ENCODE measurements around the gene WFDC5. TPM values are rescaled to one million over a fixed set of nuclear protein-coding genes. Genes with fewer than 3 reads are reported as not detected.
A peak's percentile ranks its signal among the peaks of the same experiment; 100 is the strongest.

Gene WFDC5
- total RNA-seq, 1 experiment from 2014 or later = not detected

- DNase-seq (ENCODE audit: extremely low read depth, low read depth) = no peak
Observed at GRCh38 chr20:45115829-45116228, 855 bp upstream of the WFDC5 start.

- no peak for DNase-seq (ENCODE audit: extremely low read depth, low read depth)
Observed at GRCh38 chr20:45115386-45115774, 406 bp upstream of the WFDC5 start.

DNA sequence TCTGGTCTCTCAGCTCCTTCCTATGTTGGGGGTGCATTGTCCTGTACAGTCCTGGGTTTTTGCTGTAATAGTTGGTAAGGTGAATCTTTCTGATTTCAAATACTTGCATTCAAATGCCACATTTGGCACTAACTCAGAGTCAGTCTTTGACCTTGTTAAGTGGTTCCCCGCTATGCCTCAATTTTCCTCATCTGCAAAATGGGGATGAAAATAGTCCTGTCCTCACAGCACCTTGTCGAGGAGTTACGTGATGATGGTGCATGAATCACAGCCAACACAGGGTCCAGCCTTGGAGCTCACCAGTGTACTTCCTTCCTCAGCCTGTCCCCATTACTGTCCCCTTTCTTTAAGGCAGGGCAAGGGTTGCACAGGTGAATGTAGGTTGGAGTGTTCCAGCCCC, 1.1 kb downstream of the WFDC5 start:
- DNase-seq (ENCODE audit: extremely low read depth, low read depth) = no peak

GRCh38 chr20:45112754-45113153, 2.2 kb downstream of the WFDC5 start:
- no peak for DNase-seq (ENCODE audit: extremely low read depth, low read depth)

DNA sequence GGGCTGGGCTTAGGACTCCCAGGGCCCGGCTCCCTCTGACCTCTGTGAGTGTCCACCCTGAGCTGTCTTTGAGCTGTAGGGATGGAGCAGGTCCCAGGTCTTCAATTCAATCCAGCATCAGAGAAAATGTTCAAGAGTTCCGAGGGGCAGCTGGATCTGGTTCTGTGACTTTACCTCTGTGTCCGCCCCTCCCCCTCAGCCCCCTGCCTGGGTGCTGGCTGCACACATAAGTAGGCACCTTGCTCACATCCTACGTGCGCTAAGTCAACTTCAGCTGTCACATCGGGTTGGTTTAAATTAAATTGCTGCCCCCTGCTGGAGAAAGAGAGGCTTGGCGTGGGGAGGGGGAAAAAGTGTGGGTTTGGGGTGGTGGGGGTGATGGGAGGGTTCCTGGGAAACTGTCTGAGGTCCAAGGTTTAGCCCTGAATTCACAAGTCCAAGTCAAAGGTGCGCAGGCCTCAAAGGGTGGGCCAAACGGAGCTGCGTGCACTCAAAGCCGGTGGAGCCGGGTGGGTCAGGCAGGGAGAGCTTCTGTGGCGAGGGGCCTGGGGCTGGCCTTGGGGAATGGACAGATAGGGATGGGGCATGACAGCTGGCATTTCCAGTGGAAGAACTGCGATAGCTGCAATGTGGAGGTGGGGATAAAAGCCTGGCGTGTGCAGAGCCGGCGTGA, 3.0 kb downstream of the WFDC5 start:
- peak; percentile 27 for DNase-seq (ENCODE audit: extremely low read depth, low read depth)

DNA sequence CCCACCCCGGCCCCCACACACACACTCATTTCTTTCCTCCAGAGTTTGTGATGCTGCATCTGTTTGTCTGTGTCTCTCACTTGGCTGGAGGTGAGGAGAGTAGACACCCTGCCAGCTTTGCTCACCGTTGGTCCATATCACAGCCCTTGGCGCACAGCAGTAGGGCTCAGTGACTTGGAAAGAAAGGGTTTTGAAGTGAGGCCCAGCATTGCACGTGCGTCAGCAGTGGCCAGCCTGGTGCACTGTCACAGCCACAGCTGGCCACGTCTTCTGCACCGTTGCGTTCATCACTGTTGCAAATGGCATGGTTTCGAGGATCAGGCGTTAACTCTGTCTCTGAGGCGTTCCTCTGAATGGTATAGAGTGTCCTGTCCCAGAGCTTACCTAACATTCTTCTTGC, 3.7 kb downstream of the WFDC5 start:
- DNase-seq (ENCODE audit: extremely low read depth, low read depth) = no peak

DNA sequence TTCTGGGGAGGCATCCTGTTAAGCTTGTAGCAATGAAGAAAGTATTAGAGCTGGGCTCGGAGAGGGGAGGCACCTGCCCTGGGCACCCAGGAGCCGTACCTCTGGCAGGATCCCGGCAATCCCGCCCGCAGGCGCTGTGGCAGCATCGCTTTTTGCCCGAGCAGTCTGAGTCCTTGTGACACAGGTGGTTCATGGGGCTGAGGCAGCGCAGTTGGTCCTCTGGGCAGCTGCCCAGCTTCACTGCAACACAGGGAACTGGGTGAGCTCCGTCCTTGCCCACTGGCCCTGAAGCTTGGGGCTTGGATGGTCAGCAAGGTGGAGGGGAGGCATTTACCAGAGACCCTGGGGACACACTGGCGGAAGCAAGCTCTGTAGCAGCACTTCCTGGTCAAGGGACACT, 4.7 kb downstream of the WFDC5 start:
- DNase-seq (ENCODE audit: extremely low read depth, low read depth) = no peak

GRCh38 chr20:45109634-45110033, 5.3 kb downstream of the WFDC5 start:
- no peak for DNase-seq (ENCODE audit: extremely low read depth, low read depth)

- DNase-seq (ENCODE audit: extremely low read depth, low read depth) = no peak
Observed at GRCh38 chr20:45105317-45105716, 9.7 kb downstream of the WFDC5 start.

DNA sequence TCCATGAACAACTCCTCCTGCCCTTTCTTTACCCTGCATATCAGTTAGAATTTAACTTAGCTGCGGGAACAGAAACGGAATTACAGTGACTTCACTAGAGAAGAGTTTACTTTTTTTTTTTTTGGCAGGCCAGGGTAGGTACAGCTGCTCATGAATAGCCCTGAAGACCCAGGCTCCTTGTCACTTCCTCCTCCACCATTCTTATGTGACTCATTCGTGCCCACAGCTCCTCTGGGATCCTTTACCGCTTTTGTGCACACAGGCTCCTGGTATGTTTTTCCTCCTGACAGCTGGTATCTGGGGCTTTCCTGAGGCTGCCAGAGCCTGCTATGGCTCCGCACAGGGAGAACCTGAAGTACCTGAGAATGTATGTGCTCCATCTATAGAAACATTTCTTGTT, 10.2 kb downstream of the WFDC5 start:
- DNase-seq (ENCODE audit: extremely low read depth, low read depth) = no peak

DNA sequence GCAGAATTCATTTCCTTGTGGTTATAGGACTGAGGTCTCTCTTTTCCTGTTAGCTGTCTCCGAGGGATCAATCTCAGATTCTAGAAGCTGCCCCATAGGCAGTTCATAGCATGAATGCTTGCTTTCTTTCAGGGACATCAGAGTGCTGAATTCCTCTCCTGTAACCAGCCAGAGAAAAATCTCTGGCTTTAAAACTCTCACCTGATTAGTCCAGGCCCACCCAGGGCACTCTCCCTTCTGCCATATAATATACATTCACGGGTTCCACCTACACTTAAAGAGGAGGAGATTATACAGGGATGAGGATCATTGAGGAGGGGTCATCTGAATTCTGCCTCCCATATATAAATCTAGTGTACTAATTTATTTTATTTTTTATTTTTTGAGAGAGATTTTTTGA, 11.9 kb downstream of the WFDC5 start:
- DNase-seq (ENCODE audit: extremely low read depth, low read depth) = no peak

GRCh38 chr20:45101333-45101850, 13.6 kb downstream of the WFDC5 start:
- no peak for DNase-seq (ENCODE audit: extremely low read depth, low read depth)

DNA sequence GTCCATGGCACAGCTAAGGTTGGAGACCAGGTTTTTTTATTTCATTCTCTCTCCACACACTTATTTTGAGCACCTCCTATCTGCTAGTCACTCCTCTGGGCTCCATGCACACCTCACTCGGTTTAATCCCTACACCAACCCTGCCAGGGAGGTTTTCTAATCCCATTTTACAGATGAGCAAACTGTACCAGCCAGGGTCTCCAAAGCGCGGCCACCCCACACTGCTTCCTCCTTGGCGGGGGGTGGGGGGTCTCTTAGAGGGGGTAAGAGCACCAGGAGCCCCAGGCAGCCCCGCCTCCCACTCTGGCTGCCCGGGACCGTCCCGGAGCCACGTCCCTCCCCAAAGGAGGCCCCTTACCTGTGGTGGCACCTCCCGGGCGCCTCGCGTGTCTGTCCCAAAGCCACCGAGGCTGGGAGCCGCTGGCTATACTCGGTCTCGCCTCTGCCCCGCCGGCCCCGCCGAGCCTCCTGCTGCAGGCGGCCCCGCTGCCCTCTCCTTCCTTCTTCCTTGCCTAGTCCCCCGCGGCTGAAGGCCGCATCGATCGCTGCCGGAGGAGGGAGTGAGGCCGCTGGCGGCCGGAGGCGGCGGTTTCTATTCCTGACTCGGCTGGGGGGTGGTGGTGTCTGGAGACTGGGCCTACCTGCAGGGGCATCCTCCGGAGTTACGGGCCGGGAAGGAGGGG, 14.3 kb downstream of the WFDC5 start, which contains the start of gene KCNS1:
Gene KCNS1 (minus strand): TSS at position 565 of the 683 bp plus-strand sequence. CDS start 1,891 bp downstream, outside the sequence.
- DNase-seq (ENCODE audit: extremely low read depth, low read depth) = no peak

GRCh38 chr20:45098103-45098773, 16.7 kb downstream of the WFDC5 start:
- no peak for DNase-seq (ENCODE audit: extremely low read depth, low read depth)

- DNase-seq (ENCODE audit: extremely low read depth, low read depth) = no peak
Observed at GRCh38 chr20:45097485-45098102, 17.4 kb downstream of the WFDC5 start.

- DNase-seq (ENCODE audit: extremely low read depth, low read depth) = no peak
Observed at GRCh38 chr20:45096781-45097180, 18.2 kb downstream of the WFDC5 start.

- DNase-seq (ENCODE audit: extremely low read depth, low read depth) = peak; percentile 54
Observed at GRCh38 chr20:45095805-45096238, 19.2 kb downstream of the WFDC5 start.

GRCh38 chr20:45094864-45095574, 20.0 kb downstream of the WFDC5 start:
- no peak for DNase-seq (ENCODE audit: extremely low read depth, low read depth)

- no peak for DNase-seq (ENCODE audit: extremely low read depth, low read depth)
Observed at GRCh38 chr20:45094201-45094600, 20.8 kb downstream of the WFDC5 start.

DNA sequence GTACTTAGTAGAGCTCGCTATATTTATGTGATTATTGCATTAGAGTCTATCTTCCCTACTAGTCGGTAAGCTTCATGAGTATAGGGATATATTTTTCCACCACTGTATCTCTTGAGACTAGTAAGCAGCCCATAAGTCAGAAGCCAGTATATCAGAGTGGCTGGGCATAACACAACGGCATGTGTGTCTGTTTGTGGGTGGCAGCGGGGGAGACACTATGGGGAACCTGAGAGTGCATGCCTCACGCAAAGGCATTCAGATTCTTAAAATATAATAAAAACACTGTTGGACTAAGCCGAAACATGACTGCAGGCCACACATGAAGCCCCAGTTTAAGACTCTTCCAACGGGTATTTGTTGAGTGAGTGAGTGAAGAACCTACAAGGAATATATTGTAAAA, 22.1 kb downstream of the WFDC5 start:
- no peak for DNase-seq (ENCODE audit: extremely low read depth, low read depth)
